ENCODE results near the gene EIF4B. TPM values are rescaled to one million over a fixed set of nuclear protein-coding genes. Genes with fewer than 3 reads are reported as not detected.

EIF4B gene
- total and polyA plus RNA-seq, 2 of the 13 experiments (the other 11 are each of a cell fraction or from before 2014, with no cell fraction given), result 416 to 548 TPM

DNA sequence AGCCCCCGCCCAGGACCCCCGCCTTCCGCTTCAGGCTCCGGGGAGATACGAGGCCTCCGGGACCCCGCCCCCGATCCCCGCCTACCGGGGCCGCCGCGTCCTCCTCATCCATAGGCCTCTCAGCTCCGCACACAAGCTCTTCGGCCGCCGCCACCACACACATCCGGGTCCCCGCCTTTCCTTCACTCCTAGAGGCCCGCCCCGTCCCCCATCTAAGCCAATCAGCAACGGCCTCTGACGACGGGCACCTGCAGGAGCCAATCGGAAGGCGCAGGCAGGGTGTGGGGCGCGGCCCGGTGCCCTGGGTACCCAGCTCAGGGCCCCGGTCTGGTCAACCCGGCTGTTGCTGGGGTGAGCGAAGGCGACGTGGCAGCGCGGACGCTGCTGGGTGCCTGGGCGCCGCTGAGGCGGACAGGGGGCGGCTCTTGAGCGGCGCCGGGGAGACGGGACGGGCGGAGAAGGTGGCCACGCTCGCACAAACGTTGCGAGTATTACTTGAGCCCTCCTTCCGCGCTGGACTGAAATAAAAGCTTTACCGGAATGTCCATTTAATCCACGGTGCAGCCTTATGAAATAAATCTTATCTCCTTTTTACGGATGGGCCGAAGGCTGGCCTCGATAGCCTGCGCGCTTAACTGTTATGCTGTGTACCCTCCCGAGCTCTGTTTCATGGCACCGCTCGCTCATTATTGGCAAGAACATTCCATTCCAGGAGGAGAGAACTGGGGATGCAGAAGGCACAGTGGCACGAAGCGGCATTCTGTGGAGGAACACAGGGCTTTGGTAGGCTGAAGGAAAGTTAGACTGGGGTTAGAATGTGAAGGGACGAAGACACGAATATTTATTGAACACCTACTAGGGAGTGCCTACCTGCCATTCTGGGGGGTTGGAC is 73.2 kb downstream of the EIF4B start, which contains the start of gene SPRYD3 (continued):
- TF ChIP-seq UBTF (CRISPR knock-in tag; IDR thresholded peaks at IDR 0.05) (peak; percentile 90), HOXA5 (CRISPR knock-in tag; IDR thresholded peaks at IDR 0.05) (peak; percentile 82; the same call in 1 of the 2 replicates), ZNF160 (CRISPR knock-in tag; IDR thresholded peaks at IDR 0.05) (no peak), AGO1 (IDR thresholded peaks at IDR 0.05; ENCODE audit: low read depth, low read length, poor library complexity, severe bottlenecking) (no peak), ZSCAN5A (CRISPR knock-in tag; IDR thresholded peaks at IDR 0.05; ENCODE audit: borderline replicate concordance) (no peak; the same call in 1 of the 2 replicates), RFXAP (CRISPR knock-in tag; IDR thresholded peaks at IDR 0.05; ENCODE audit: borderline replicate concordance) (peak; percentile 97), ZNF124 (CRISPR knock-in tag; IDR thresholded peaks at IDR 0.05) (peak; percentile 75), ZNF878 (CRISPR knock-in tag; IDR thresholded peaks at IDR 0.05) (no peak), MXI1 (IDR thresholded peaks at IDR 0.05; ENCODE audit: borderline replicate concordance, low read depth, low read length) (peak; percentile 45; the same call in 1 of the 3 replicates), ZNF777 (CRISPR knock-in tag; IDR thresholded peaks at IDR 0.05) (peak; percentile 70), MEIS1 (CRISPR knock-in tag; IDR thresholded peaks at IDR 0.05; ENCODE audit: borderline replicate concordance) (0 out of 2 replicates have a peak, but pooled peaks have one; percentile 7), NKX3-1 (CRISPR knock-in tag; IDR thresholded peaks at IDR 0.05) (no peak), STAG1 (CRISPR knock-in tag; IDR thresholded peaks at IDR 0.05) (0 out of 2 replicates have a peak, but pooled peaks have one; percentile 4), PHF5A (CRISPR knock-in tag; IDR thresholded peaks at IDR 0.05; ENCODE audit: low read depth, unreplicated experiment) (peak; percentile 51), FOXO1 (CRISPR knock-in tag; IDR thresholded peaks at IDR 0.05) (peak; percentile 59; the same call in 1 of the 2 replicates), SALL1 (CRISPR knock-in tag; IDR thresholded peaks at IDR 0.05) (peak; percentile 74)
- TF ChIP-seq, protein P1, sequence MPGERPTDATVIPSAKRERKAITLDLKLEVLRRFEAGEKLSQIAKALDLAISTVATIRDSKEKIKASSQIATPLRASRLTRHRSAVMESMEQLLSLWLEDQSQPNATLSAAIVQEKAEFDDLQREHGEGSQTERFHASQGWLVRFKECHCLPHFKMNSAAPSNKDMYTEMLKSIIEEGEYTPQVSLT (CRISPR knock-in tag; IDR thresholded peaks at IDR 0.05; ENCODE audit: borderline replicate concordance, low read depth), result no peak
- TF ChIP-seq, protein P2, sequence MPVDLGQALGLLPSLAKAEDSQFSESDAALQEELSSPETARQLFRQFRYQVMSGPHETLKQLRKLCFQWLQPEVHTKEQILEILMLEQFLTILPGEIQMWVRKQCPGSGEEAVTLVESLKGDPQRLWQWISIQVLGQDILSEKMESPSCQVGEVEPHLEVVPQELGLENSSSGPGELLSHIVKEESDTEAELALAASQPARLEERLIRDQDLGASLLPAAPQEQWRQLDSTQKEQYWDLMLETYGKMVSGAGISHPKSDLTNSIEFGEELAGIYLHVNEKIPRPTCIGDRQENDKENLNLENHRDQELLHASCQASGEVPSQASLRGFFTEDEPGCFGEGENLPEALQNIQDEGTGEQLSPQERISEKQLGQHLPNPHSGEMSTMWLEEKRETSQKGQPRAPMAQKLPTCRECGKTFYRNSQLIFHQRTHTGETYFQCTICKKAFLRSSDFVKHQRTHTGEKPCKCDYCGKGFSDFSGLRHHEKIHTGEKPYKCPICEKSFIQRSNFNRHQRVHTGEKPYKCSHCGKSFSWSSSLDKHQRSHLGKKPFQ (CRISPR knock-in tag; IDR thresholded peaks at IDR 0.05; ENCODE audit: insufficient replicate concordance), result peak; percentile 42
- TF ChIP-seq, protein P3, sequence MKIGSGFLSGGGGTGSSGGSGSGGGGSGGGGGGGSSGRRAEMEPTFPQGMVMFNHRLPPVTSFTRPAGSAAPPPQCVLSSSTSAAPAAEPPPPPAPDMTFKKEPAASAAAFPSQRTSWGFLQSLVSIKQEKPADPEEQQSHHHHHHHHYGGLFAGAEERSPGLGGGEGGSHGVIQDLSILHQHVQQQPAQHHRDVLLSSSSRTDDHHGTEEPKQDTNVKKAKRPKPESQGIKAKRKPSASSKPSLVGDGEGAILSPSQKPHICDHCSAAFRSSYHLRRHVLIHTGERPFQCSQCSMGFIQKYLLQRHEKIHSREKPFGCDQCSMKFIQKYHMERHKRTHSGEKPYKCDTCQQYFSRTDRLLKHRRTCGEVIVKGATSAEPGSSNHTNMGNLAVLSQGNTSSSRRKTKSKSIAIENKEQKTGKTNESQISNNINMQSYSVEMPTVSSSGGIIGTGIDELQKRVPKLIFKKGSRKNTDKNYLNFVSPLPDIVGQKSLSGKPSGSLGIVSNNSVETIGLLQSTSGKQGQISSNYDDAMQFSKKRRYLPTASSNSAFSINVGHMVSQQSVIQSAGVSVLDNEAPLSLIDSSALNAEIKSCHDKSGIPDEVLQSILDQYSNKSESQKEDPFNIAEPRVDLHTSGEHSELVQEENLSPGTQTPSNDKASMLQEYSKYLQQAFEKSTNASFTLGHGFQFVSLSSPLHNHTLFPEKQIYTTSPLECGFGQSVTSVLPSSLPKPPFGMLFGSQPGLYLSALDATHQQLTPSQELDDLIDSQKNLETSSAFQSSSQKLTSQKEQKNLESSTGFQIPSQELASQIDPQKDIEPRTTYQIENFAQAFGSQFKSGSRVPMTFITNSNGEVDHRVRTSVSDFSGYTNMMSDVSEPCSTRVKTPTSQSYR (CRISPR knock-in tag; IDR thresholded peaks at IDR 0.05; ENCODE audit: borderline replicate concordance), result no peak
